HG03175 (cell line): ENCODE data around the gene CES2.
A peak's percentile ranks its signal among the peaks of the same experiment; 100 is the strongest.
"Not testable (repeated sequence)": the region's sequence is repeated elsewhere in the genome, so short reads cannot be mapped to it uniquely, and the experiment has no call there.

Source experiments
- ATAC-seq: cut with Tn5 transposase; IDR thresholded peaks from one replicate; pipeline ENCODE4 v1.9.1; 2021; ENCODE audit warnings: mild to moderate bottlenecking, moderate library complexity; ENCODE audit not compliant: unreplicated experiment

CES2 gene

DNA sequence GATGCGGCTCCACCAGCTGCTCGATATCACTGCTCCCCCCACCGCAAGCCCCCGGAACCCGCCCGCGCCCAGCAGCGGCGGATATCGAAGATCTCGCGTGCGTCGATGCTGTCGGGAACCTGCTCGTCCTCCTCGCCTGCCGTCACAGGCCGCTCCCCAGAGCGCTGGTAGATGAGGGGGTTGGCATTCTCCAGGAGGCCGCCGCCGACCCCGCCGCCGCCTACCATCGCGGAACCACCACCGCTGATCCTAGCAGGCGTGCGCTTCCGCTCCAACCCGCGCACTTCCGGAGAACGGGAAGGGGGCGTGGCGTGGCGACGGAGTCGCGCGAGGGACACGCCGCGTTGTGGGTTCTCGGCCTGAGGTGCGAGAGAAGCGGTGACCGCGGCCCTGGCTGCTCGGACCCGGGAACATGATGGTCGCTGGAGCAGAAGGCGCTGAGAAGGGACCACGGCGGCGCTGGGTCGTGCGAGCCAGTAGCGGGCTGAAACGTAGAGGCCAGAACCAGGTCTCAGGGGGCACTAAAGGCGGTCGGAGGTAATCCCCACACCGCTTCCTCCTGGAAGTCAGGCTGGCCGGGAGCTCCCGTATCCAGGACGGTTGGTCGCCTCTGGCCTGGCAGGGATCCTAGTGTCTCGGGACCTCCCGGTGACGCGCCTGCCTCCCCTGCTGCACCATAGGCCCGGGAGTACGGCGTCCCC is 1.0 kb upstream of the CES2 start, which contains the start of gene CIAO2B:
Gene CIAO2B (minus strand): TSS at position 265 of the 701 bp plus-strand sequence. CDS start 38 bp downstream, at position 227.
- peak; percentile 85 for ATAC-seq

DNA sequence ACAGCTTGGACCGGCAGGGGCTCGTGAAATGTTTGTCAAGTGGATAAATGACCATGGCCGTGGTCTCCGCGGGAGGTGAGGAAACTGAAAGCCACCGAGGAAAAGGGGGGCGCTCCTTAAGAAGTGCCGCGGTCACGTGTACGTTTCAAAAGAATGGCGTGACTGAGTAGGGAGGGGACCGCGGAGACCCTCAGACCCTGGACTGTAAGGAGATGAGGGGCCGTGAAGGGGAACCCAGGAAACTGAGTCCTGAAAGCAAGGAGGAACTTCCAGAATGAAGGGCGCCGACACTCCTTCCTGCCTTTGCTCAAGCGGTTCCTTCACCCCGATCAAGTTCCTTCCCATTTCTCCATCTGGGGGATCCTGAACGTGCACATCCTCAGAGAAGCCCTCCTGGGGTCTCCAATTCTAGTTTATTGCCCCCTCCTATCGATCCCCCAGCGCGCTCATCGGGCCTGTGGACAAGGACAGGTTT is 440 bp upstream of the CES2 start:
- peak; percentile 2 for ATAC-seq

DNA sequence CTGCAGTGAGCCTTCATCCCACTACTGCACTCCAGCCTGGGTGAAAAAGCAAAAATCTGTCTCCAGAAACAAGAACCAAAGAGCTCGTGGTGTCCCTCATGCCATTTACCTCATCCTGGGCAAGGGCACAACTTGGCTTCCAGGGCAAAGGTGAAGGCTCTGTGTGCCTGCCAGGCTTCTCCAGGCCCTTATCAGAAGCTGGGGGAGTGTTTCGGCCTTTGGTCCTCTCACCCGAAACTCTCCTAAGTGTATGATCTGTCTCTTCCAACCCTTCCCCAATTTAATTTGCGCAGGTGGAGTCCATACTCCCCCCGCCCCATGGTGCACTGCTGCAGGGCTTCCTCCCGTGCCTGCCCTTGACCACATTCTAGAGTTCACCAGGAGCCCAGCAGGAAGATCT is 1.1 kb downstream of the CES2 start:
- no peak for ATAC-seq

DNA sequence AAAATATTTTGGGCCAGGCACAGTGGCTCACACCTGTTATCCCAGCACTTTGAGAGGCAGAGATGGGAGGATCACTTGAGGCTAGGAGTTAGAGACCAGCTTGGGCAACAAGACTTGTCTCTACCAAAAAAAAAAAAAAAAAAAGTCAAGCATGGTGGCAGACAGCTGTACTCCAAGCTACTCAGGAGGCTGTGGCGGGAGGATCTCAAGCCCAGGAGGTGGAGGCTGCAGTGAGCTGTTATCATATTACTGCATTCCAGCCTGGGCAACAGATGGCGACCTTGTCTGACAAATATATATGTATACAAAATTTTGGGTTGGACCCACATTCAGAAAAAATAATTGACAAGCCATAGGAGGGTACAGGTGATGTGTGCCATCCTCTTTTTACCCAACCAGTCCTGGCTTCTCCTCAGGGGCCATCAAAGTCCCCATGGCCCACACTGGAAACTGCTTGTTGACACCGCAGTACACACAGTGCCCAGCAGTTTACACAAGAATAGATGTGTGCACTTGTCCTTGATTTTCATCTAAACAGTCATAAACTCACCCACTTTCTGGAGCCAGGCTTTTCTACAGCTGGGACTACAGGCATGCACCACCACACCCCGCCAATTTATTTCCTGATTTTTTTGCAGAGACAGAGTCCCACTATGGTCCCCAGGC is 1.7 kb downstream of the CES2 start:
- ATAC-seq, result no peak

DNA sequence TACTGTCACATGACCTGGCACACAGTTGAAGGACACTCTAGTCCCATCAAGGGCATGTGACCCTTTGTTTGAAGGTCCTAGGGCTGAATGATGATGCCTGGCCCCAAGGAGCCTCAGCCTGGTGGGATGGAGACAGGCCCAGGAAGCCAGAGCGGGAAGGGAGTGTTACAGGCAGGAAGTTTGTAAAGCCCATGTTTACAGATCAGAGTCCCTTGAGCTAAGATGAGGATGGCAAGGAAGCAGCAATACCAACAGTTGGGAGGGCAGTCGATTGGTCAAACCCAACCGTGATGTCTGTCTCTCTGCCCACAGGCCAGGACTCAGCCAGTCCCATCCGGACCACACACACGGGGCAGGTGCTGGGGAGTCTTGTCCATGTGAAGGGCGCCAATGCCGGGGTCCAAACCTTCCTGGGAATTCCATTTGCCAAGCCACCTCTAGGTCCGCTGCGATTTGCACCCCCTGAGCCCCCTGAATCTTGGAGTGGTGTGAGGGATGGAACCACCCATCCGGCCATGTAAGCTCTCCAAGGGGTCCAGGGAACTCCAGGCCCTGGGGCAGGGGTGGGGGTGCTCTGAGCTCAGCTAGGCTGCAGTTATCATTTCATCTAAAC is 2.5 kb downstream of the CES2 start:
- no peak for ATAC-seq

DNA sequence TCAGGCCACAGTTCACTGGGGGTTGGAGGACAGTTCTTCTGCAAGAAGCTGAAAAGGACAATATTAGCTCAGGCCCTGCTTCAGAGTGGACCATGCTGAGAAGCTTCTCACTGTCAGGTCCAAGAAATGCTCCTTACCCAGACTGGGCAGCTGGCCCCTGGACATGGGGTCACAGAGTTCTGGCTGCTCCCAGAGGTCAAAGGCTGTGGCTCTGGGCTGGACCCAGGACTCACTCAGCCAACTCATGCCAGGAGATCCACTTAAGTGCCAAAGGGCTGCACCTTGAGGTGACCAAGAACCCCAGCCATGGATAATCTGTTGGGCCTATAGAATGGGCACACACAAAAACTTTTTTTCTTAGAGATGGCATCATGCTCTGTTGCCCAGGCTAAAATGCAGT is 4.0 kb downstream of the CES2 start:
- no peak for ATAC-seq

DNA sequence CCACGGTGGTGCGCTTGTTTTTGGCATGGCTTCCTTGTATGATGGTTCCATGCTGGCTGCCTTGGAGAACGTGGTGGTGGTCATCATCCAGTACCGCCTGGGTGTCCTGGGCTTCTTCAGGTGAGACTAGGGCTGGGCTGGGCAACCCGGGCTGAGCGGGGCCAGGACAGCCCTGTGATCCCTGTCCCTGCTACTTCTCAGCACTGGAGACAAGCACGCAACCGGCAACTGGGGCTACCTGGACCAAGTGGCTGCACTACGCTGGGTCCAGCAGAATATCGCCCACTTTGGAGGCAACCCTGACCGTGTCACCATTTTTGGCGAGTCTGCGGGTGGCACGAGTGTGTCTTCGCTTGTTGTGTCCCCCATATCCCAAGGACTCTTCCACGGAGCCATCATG is 4.9 kb downstream of the CES2 start:
- no peak for ATAC-seq

DNA sequence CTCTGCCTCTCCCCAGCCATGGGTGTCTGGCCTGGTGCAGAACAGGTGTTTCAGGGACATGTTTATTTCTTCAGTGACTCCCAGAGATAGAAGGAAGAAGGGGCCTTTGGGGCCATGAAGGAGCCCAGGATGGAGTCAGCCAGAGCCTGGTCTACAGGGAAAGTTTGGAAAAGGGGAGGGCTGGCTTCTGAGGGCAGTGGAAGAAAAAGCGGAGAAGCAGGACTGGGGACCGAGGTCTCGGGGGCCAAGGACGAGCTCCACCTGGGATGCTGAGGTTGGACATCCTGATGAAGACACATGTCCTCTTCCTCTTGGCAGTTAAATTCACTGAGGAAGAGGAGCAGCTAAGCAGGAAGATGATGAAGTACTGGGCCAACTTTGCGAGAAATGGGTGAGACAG is 7.7 kb downstream of the CES2 start:
- no peak for ATAC-seq

DNA sequence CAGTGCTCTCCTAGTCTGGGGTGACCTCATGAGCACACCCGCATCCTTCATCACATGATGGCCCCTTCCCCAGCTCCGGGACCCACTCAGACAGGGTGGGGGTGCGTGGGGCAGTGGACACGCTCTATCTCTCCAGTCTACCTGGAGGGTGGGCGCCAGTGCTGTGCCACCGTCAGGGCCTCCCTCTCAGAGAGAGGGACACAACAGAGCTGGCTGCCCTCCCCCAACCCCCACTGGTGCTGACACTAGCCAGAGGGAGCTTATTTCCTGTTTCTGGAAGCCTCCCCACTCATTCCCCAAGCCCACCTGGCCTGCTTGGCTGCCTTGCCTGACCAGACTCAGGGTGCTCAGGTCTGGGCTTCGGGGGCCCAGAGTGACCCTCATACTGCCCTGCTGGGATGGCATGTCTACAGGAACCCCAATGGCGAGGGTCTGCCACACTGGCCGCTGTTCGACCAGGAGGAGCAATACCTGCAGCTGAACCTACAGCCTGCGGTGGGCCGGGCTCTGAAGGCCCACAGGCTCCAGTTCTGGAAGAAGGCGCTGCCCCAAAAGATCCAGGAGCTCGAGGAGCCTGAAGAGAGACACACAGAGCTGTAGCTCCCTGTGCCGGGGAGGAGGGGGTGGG is 8.2 kb downstream of the CES2 start:
- ATAC-seq, result no peak

DNA sequence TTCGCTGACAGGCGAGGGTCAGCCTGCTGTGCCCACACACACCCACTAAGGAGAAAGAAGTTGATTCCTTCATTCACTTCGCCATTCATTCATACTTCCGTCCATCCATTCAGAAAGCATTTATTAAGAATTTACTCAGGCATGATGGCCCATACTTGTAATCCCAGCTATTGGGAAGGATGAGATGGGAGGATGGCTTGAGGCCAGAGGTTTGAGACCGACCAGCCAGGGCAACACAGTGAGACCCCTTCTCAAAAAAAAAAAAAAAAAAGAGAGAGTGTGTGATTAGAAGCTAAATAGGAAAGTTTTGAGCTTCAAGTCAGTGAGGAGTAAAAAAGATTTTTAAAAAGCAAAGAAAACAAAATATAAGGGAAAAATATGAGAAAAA is 8.7 kb downstream of the CES2 start:
- no peak for ATAC-seq

DNA sequence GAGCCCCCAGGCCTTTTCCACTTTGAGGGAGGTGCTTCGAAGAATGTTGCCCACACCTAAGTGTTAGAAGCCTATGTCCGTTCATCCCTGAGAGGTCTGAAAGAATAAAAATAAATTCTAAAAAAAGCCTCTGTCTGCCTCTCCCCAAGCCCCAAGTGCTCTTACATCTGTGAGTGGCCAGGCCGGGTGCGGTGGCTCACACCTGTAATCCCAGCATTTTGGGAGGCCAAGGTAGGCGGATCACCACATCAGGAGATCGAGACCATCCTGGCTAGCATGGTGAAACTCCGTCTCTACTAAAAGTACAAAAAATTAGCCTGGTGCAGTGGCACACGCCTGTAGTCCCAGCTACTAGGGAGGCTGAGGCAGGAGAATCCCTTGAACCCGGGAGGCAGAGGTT is 9.7 kb downstream of the CES2 start:
- ATAC-seq, result not testable (repeated sequence)

DNA sequence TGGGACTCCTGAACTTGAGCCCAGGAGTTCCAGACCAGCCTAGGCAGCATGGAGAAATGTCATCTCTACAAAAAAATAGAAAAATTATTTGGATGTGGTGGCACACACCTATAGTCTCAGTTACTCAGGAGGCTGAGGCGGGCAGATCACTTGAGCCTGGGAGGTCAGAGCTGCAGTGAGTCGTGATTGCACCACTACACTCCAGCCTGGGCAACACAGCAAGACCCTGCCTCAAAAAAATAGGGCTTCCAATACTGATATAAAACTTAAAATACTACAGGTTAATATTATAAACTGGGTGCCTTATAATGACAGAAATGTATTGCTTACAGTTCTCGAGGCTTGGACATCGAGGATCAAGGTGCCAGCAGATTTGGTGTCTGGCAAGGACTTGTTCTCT is 10.6 kb downstream of the CES2 start:
- no peak for ATAC-seq

DNA sequence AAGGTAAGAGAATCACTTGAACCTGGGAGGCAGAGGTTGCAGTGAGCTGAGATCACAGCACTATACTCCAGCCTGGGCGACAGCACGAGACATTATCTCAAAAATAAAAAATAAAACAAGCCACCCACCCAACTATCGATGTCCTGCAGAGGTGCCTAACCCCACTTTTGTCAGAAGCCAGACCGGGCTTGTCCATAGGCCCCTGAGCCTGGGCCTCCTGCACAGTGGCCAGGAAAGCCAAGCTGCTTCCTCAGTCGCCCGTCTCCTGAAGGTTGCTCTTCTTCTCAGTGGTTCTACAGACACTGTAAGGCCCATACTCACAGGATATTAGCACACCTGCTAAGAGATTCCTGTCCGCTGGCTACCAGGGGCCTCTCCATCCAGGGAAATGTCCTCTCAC is 11.2 kb downstream of the CES2 start:
- no peak for ATAC-seq

DNA sequence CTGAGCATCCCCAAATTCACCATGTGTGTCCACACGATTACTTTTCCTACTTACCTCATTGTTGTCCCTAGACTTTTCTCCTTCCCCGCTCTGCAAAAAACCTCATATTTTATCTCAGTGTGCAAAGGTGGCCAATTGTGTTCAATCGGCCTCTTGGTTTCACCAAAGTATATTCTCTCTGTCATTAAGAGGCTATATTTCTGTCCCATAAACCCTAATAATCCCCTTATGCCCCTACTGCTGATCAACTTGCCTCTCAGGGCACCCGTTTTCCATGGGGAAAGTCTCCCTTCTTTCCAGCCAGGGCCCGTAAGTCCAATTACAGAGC is 11.6 kb downstream of the CES2 start:
- no peak for ATAC-seq

DNA sequence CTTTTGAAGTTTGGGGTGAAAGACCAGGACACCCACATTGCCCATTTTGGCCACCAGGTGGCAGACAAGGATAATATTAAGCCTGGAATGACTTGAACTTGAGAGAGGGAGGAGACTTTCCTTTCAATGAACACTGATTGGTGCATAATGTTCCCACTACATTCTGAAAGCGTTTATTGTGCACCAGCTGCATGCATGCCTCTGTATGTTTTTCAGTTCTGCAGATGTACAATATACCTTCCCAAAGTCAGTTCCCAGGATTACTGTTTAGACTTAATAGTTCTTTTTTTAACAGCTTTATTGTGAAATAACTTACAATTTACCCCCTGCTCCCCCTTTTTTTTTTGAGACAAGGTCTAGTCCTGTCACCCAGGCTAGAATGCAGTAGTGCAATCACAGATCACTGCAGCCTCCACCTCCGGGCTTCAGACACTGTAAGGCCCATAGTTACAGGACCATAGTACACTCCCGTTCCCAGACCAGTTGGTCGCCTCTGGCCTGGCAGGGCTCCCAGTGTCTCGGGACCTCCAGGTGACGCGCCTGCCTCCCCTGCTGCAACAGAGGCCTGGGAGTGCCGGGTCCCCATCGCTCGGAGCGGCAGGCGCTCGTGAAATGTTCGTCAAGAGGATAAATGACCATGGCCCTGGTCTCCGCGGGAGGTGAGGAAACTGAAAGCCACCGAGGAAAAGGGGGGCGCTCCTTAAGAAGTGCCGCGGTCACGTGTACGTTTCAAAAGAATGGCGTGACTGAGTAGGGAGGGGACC is 12.2 kb downstream of the CES2 start:
- ATAC-seq, result peak; percentile 71

DNA sequence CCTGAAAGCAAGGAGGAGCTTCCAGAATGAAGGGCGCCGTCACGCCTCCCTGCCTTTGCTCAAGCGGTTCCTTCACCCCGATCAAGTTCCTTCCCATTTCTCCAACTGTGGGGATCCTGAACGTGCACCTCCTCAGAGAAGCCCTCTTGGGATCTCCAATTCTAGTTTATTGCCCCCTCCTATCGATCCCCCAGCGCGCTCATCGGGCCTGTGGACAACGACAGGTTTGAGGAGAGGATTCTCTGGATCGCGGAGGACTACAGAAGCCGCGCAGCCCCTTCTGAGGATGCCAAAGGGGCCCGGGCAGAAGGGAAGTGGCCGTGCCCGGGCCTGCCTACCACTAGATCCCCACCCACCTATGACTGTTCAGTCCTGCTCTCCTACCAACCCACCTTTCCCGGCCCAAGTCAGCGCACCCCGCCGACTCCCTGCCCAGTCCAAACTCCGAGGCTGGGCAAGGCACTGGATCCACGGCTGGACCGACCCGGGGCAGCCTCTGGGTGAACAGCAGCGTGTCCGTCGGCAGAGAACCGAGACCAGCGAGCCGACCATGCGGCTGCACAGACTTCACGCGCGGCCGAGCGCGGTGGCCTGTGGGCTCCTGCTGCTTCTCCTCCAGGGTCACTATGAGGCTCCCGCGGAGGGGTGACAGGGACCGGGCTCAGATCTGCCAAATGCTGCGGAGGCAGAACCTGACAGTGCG is 13.0 kb downstream of the CES2 start:
- peak; percentile 4 for ATAC-seq

DNA sequence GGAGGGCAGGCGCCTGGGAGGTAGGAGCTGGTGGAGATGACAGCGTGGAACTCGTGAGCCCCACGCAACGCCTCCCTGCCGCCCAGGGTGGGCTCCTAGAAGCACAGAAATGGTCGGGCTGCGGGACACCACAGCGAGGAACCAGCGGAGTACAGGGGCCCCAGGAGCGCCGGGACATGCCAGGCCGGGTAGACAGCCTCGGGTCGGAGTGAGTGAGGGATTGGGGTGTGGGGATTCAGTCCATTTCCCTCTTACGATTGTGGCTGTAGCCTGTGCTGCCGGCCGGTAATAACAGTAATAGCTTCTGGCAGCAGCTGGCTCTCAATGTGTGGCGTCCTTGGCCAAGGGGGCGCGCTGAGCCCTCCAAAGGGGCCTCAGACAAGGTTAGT is 13.5 kb downstream of the CES2 start:
- no peak for ATAC-seq

DNA sequence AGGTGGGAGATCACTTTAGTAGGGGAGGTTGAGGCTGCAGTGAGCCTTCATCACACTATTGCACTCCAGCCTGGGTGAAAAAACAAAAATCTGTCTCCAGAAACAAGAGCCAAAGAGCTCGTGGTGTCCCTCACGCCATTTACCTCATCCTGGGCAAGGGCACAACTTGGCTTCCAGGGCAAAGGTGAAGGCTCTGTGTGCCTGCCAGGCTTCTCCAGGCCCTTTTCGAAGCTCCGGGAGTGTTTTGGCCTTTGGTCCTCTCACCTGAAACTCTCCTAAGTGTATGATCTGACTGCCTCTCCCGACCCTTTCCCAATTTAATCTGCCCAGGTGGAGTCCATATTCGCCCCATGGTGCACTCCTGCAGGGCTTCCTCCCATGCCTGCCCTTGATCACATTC is 14.2 kb downstream of the CES2 start:
- no peak for ATAC-seq

DNA sequence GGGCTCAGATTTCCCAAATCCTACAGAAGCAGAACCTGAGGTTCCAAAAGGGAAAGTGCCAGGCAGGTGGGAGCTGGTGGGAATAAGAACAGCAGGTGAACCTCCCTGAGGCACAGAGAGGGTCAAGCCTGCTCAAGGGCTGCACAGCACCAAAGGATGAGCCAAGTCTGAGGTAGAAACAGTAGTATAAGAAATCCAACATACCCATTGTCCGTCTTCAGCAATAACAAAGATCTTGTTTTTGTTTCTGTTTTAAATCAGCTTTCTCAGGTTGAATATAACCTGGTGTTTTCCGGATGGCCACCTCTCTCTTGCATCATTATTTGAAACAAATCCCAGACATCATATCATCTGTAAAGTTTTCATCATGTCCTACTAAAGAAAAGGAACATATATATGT is 15.1 kb downstream of the CES2 start:
- ATAC-seq, result no peak

DNA sequence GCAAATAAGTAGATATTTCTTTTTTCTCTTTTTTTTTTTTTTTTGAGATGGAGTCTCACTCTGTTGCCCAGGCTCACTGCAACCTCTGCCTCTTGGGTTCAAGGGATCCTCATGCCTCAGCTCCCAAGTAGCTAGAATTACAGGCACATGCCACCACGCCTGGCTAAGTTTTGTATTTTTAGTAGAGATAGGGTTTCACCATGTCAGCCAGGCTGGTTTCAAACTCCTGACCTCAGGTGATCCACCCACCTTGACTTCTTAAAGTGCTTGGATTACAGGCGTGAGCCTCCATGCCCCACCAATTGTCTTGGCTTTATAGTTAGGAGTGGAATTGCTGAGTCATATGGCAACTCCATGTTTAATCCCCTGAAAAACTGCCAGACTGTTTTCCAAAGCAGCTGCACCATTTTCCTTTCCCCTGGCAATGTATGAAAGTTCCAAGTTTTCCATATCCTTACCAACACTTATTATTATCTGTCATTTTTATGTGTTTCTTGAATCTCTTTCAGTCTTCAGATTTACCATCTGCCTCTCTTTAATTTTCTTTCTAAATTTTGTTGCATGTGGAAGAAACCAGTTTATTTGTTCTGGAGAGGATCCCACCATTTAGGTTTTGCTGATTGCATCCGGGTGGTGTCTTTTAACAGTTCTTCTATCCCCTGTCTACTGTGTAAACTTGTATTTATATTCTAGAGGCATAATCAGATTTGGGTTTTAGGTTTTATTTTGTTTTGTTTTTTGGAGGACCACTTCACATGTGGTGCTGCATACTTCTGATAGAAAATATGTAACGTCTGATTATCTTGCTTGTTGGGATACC is 15.9 kb downstream of the CES2 start:
- ATAC-seq, result no peak
